ENCODE results near the gene UBE2B.
"Not testable (repeated sequence)": the region's sequence is repeated elsewhere in the genome, so short reads cannot be mapped to it uniquely, and the experiment has no call there.

Gene UBE2B

GRCh38 chr5:134370871-134371833, at the start of gene UBE2B:
Gene UBE2B, plus strand, starts transcription at chr5:134371569. Its CDS starts 27 bp downstream, at chr5:134371596.
- peak; percentile 97 for DNase-seq (ENCODE audit: low spot score)

DNA sequence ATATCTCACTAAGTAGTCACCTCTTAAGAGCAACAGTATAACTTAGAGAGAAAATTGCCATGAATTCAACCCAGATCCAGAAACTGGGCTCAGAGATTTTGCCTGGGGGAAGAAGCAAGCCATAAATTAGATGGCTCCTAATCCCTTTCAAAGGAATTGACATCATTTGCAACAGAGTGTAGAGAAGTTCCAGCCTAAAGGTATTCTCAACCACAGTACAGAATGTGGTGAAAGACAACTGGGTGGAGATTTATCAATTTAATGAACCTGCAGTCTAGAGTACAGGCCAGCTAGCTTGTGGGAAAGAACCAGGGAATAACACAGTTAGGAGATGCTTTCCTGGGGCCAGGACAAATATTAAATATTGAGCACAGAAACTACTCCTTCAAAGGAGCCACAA, 44.0 kb upstream of the UBE2B start:
- DNase-seq (ENCODE audit: low spot score), result no peak

GRCh38 chr5:134328619-134329018, 42.8 kb upstream of the UBE2B start:
- no peak for DNase-seq (ENCODE audit: low spot score)

DNA sequence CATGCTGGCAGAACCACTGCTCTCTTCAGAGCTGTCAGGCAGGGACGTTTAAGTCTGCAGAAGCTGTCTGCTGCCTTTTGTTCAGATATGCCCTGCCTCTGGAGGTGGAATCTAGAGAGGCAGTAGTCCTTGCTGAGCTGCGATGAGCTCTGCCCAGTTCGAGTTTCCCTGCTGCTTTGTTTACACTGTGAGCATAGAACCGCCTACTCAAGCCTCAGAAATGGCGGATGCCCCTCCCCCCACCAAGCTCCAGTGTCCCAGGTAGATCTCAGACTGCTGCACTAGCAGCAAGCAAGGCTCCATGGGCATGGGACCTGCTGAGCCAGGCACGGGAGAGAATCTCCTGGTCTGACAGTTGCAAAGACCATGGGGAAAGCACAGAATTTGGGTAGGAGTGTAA, 34.5 kb upstream of the UBE2B start:
- DNase-seq (ENCODE audit: low spot score), result not testable (repeated sequence)

DNA sequence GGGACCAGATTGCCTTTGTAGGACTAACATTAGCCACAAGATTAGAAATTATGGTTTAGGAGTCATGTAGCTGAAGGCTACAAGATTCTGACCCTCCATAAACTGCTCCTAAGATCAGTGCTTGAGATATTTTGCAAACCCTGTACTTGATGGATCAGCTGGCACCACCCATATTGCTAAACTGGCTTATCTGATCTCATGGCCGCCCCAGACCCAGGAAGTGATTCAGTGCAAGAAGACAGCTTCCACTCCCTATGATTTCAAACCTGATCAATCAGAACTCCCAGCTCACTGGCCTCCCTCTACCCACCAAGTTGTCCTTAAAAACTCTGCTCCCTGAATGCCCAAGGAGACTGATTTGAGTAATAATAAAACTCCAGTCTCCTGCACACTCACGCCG, 27.9 kb upstream of the UBE2B start:
- not testable (repeated sequence) for DNase-seq (ENCODE audit: low spot score)

- not testable (repeated sequence) for DNase-seq (ENCODE audit: low spot score)
Measured at GRCh38 chr5:134345476-134345875, 25.9 kb upstream of the UBE2B start.

- DNase-seq (ENCODE audit: low spot score), result no peak
Measured at GRCh38 chr5:134345996-134346395, 25.4 kb upstream of the UBE2B start.

GRCh38 chr5:134349463-134349862, 21.9 kb upstream of the UBE2B start:
- DNase-seq (ENCODE audit: low spot score), result no peak

DNA sequence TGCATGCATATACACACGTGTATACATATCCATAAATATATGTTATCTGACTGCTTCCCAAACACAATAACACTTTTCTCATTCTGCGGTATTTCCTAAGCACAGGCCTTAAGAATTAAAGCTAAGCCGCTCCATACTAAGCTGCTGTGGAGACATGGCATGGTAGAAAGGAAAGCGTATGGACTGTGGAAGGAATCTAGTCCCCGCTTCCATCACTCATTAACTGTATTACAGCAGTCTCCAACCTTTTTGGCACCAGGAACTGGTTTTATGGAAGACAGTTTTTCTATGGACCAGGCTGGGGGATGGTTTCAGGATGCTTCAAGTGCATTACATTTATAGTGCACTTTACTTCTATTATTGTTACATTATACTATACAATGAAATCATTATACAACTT, 15.7 kb upstream of the UBE2B start:
- DNase-seq (ENCODE audit: low spot score), result no peak

DNA sequence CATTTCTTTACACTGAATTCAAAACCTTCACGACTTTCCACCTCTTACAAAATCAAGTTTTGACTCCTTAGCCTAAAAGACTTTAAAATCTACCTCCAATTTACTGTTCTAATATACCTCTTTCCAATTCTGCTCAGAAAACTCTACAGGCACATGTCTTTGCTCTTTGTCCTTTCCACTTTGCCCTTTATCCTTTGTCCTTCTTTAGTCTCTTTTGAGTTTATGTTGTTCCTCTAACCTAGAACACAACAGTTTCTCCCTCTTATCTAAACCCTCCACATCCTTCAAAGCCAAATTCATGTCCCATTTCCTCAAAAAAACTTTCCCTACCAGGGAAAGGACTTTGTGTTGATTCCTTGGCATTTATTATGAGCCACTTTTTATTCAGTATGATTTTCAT, 5.8 kb upstream of the UBE2B start:
- DNase-seq (ENCODE audit: low spot score), result no peak

DNA sequence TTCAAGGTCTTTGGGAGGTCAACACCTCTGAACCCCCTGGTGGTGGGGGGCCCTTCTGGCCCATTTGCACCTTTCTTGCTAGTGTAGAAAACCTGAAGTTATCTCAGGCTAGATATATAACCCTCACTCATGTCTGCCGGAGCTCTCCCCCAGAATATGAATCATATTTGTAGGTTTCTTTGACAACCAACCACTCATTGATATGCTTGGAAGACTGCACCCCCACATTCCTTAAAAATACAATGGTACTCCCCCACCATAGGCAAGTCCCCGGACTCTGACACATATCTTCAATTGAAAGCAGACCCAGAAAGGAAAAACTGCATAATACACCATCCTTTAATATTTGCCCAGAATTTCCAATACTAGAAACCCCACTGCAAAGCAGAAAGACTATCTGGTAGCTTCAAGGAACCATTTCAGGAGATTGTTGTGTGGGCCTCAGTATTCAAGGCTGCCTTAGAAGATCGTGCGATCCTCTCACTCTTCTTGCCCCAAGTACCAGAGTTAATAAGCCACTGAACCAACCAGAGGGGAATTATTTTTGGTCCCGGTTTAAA, 978 bp upstream of the UBE2B start:
- peak; percentile 6 for DNase-seq (ENCODE audit: low spot score)

GRCh38 chr5:134371834-134372340, 518 bp downstream of the UBE2B start:
- DNase-seq (ENCODE audit: low spot score), result peak; percentile 19

GRCh38 chr5:134373633-134374032, 2.3 kb downstream of the UBE2B start:
- not testable (repeated sequence) for DNase-seq (ENCODE audit: low spot score)

- DNase-seq (ENCODE audit: low spot score), result peak; percentile 6
Measured at GRCh38 chr5:134374232-134374631, 2.9 kb downstream of the UBE2B start.

- DNase-seq (ENCODE audit: low spot score), result no peak
Measured at GRCh38 chr5:134380346-134380745, 9.0 kb downstream of the UBE2B start.

DNA sequence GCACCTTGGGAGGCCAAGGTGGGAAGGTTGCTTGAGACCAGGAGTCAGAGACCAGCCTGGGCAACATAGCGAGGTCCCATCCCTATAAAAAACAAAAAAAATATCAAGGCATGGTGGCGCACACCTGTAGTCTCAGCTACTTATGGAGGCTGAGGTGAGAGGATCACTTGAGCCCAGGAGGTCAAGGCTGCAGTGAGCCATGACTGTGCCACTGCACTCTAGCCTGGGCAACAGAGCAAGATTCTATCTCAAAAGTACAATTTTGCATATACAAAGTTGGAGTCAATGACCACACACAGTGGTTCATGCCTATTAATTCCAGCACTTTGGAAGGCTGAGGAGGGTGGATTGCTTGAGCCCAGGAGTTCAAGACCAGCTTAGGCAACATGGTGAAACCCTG, 10.8 kb downstream of the UBE2B start:
- DNase-seq (ENCODE audit: low spot score), result not testable (repeated sequence)

GRCh38 chr5:134383980-134384697, 12.8 kb downstream of the UBE2B start:
- no peak for DNase-seq (ENCODE audit: low spot score)

DNA sequence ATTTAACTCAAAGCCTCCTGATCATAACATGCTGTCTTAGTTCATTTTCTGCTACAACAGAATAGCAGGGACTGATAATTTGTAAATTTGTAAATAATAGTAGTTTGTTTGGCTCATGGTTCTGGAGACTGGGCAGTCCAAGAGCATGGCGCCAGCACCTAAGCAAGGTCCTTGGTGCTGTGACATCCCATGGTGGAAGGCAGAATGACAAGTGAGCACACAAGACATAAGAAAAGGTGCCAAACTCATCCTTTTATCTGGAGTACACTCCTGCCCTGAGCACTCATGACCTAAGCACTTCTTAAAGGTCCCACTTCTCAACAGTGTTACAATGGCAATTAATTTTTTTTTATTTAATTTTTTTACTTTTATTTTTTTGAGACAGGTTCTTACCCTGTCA, 16.1 kb downstream of the UBE2B start:
- no peak for DNase-seq (ENCODE audit: low spot score)

- no peak for DNase-seq (ENCODE audit: low spot score)
Measured at GRCh38 chr5:134392301-134392700, 20.9 kb downstream of the UBE2B start.

- DNase-seq (ENCODE audit: low spot score), result no peak
Measured at GRCh38 chr5:134394932-134395331, 23.6 kb downstream of the UBE2B start.

DNA sequence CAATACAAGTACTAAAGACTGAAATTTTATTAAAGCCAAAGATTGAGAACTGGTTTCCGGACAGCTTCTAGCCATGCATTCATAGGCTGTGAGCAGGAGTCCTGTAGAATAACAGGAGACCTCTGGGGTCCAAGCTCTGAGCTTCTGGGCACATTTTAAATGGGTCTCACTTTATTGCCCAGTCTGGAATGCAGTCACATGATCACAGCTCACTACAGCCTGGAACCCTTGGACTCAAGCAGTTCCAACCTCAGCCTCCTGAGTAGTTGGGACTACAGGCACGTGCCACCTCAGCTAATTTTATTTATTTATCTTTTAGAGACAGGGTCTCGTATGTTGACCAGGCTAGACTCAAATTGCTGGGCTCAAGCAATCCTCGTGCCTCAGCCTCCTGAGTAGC, 24.9 kb downstream of the UBE2B start:
- DNase-seq (ENCODE audit: low spot score), result no peak

- DNase-seq (ENCODE audit: low spot score), result no peak
Measured at GRCh38 chr5:134397196-134397595, 25.8 kb downstream of the UBE2B start.

Measured in CD4-positive, alpha-beta T cell treated with Interleukin-15 for 4 hours (primary cell).